H4 (cell line): ENCODE results near the gene TNNC1. TPM values are rescaled to one million over a fixed set of nuclear protein-coding genes. Genes with fewer than 3 reads are reported as not detected.

Source experiments
- DNase-seq: peaks from one replicate; pipeline ENCODE4 v3.0.0-alpha.2; 2015; ENCODE audit warnings: low spot score
- total RNA-seq: library from RNA; depleted of rRNA; stranded (reverse); fragments of >200 nt; shearing (Covaris generic); gene quantifications from 2 replicates; pipeline ENCODE4 v1.2.3, GENCODE V29; 2014

Gene TNNC1
- total RNA-seq, 1 experiment from 2014 or later, result 1.3 TPM

DNA sequence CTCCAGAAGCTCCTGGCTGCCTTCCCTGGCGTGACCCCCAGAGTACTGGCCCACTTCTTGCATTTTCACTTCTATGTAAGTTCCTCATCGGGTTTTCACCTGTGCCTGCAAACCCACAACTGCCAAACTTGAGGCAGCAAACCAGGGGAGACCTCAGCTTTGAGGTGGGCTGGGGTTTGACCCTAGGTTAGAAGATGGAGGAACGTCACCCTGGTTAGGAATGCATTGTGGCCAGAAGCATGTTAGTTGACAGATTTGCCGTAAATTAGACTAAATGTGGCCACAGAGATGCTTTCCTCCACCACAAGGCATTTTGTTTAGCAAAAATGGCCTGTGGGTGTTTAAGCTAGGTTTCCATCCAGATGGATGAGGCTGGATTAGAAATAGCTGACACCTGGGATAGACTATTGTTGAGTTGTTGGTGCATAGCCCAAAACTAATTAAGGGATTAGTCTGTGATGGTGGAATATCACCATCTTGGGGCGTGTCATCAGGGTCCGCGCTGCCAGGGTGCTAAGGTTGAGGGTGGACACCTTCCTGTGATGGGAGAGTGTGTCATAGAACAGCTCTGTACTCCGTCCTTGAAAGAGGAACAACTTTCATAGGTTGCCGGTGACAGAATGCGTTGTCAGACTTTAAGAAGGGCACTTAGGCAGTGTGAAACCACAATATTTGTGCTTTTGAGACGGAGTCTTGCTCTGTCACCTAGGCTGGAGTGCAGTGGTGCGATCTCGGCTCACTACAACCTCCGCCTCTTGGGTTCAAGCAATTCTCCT lies 5.1 kb upstream of the TNNC1 start:
- DNase-seq, result no peak

GRCh38 chr3:52458031-52458760 lies 4.4 kb upstream of the TNNC1 start:
- no peak for DNase-seq

DNA sequence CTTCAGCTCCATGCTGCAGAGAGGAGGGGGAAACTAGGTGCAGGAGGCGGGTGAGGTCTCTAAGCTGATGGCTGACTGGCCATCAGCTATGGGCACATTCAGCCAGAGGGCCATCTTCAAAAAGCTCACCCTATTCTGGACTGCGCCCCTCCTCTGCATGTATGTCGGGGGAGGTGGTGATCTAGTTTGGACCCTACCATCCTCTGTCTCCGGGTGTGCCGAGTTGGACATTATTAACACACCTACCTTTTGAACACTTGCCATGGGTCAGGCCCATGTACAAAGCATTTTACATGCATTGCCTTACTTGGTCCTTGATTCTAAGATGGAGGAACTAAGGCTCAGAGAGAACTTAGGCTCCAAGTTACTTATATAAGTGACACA lies 3.0 kb upstream of the TNNC1 start:
- DNase-seq, result no peak

DNA sequence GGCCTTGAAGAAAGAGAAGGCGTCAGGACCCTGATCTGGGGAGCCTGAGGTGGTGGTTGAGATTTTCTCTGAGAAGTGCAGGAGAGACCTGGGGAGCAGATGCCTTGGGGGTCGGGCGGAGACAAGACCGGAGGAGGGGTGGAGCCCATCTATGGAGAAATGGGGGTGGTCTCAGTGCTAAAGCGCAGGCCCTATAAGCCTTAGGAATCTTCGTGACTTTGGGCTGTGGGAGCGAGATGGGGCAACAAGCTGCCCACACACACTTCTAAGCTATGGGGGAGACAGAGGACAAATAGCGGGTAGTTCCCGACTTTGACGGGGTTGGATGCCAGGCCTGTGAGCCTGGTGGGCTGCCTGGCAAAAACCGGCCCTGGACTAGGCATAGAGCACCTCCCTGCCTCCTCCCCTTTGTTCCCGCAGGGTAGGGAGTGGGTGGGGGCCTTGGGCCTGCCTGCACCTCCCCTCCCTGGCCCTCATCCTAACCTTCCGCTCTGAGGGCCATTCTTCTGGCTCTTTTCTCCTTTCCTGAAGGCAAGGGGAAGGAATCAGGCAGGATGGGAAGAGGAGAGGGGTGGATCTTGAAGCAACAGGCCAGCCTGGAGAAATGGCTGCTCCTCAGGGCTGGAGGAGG lies 2.4 kb upstream of the TNNC1 start:
- DNase-seq, result no peak

DNA sequence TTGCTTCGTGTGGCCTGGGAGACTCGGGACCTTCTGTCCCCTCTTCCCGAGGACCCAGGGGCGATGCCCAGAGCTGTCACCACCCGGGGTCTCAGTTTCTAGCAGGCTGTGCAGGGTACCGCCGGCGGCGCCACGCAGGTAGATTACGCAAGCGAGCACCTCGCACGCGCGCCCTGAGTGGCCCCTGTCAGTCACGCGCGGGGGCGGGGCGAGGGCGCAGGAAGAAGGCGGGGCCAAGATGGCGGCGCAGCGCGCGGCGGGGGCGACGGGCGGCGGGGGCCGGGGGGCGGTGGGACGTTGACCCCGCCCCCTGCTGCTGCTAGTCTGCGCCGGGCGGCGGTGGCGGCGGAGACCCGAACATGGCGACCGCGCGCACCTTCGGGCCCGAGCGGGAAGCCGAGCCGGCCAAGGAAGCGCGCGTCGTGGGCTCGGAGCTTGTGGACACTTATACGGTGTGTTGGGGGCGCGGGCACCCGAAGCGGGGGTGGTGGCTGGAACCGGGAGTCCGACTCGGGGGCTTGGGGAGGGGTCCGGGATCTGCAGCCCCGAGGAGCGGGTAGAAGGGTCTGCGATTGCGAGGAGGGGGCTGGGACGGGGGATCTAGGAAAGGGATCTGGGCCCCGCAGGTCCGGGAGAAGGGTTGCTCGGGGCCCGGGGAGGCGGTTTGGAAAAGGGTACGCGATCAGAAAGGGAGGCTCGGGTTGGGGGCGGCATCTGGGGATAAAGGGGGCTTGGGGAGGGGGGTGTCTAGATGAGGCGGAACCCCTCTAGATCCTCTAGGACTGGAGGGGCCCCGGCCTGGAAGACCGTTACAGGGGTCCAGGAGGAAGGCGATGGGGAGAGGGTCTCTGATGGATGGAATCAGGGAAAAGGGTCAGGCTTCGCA lies 1.7 kb upstream of the TNNC1 start, which contains the start of gene NISCH:
NISCH (plus strand) TSS at position 322 of the 886 bp plus-strand sequence; CDS start at position 360, 38 bp downstream.
- DNase-seq, result peak; percentile 47

GRCh38 chr3:52454938-52455282 lies 1.1 kb upstream of the TNNC1 start:
- DNase-seq, result no peak

DNA sequence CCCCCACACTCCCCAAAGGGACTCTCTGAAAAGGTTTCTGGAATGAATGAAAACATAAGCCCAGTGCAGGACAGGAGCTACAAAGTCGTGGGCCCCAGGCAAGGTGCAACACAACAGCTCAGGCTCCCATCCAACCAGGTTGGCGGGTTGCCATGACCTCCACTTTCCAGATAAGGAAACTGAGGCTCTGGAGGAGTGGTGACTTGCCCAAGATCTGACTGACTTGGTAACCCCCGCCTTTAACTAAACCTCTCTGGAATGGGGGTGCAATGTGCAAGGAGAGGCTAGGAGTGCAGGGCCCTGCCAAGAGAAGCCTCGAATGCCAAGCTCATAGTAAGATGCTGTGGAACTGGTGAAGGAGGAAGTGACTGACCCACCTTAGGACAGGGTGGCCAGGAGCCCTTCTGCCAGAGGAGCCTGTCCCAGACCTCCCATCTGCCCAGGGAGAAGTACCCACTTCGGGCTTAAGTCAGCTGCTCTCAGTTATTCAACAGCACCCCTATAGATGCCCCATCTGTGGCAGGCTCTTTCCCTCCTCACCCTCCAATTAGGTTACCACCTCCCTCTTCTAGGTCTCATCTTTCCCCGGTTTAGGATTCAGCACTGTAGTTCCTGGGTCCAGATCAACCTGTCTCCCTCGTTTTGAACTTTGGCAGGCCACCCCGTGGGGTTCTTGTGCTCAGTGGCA lies 553 bp upstream of the TNNC1 start:
- no peak for DNase-seq

GRCh38 chr3:52452570-52453221 lies 1.1 kb downstream of the TNNC1 start:
- DNase-seq, result no peak

GRCh38 chr3:52452126-52452525 lies 1.7 kb downstream of the TNNC1 start:
- no peak for DNase-seq

DNA sequence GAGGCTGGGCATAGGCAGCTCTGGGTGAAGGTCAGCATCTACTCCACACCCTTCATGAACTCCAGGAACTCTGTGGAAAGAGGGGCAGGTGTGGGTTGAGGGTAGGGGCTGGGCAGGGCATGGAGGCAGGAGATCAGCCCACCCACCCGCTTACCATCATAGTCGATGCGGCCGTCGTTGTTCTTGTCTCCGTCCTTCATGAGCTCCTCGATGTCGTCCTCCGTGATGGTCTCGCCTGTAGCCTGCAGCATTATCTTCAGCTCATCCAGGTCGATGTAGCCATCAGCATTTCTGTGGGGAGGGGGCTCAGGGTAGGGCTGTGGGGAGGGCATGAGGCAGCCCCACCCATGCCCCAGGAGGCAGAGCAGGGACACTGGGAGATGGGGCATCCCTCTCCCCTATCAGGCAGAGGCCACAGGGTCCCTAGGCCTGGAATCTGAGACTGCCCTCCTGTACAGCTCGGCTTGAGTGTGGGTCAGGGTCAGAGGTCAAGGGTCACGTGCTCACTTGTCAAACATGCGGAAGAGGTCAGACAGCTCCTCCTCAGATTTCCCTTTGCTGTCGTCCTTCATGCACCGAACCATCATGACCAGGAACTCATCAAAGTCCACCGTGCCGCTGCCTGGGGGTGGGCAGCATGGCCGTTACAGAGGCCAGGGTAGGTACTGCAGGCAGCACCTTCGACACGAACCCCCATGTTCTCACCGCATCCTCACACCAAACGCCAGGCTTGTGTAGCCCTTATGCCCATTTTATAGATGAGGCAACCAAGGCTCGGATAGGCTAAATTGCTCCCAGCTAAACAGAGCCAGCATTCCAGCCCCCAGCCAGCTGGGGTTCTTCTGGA lies 2.4 kb downstream of the TNNC1 start:
- no peak for DNase-seq

GRCh38 chr3:52450489-52451236 lies 3.2 kb downstream of the TNNC1 start:
- no peak for DNase-seq

DNA sequence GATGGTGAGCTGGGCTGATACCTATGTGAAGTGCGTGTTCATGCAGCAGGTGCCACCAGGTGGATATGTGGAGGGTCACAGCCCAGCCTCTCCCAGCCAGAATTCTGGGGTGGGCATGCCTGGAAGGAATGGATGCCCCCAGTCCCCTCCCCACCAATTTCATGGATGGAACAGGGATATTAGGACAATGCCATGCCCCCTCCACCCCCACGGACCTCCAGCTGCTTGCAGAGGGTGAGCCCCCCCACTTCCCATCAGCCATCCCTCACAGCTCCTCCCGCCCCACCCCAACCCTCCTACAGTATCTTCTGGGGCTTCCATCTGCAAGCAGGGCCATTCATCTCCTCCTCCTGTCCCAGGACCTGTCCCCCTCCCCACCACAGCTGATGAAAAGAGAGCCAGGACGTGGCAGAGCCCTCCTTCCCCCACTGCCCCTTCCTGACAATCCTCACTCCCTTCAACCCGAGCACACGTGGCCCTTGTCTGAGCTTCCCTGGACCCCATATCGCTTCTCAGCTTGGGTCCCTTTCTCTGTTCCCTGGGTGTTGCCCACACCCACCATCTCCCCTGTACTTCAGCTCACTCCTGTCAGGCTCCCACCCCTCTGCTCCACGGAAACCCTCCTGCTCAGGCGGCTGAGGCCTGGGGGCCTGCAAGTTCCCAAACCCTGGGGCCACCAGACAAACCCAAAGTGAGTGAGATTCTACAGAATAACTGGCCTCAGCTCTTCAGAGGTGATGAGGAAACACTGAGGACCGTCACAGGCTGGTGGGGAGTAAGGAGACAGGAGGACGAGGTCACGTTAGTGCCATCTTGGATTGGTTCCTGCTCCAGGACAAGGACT lies 6.1 kb downstream of the TNNC1 start:
- no peak for DNase-seq

DNA sequence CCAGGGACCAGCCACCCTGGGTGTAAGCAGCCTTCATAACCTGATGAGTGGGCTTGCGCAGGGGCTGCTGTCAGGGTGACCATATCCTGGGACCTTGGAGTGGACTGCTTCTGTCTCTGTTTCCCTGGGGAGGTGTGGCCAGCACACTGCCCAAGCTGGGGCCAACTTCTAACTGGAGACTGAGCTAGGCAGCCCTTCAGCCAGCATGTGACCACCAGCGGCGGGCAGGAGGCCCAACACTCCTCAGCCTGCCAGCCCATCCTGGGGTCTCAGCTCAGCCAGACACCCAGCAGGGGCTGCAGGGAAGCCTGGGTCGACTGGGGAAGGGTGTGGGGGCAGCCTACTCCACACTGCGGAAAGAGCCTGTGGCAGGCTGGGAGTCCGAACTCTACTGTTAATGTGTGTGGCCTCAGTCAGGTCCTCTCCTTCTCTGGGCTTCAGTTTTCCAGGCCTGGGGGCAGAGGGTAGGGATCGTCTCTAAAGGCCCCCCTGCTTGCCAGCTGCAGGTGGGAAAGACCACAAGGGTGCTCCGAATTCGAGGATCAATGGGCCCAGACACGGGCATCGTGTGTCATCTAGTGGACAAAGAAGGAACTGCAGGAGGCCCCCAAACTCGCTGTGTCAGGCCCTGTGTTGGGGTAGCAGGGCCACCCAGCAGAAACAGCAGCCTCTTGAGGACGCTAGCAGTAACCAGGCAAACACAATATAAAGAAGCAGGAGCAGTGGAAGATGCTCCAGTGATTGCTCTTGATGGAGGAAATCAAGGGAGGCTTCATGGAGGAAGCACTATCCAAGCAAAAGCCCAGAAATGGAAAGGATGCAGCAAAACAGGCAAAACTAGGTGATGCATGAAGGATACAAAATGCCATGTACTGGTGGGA lies 7.0 kb downstream of the TNNC1 start:
- DNase-seq, result no peak

DNA sequence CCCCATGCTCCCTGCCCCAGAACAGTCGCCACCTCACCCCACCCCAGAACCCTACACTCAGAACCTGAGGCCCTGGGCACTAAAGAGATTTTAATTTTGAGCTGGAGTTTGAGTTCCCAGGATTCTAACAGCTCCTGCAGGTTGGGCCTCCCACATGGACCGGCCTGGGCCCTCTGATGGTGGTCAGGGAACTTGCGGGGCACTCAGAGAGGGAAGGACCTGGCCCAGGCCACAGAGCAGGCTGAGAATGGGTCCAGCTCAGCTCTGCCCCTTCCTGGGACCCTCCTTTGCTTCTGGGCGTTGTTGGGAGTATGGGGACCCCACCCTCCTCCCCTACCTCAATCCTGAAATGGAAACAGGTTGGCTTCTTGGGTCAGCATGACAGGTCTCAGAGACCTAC lies 7.8 kb downstream of the TNNC1 start:
- no peak for DNase-seq

GRCh38 chr3:52444860-52445793 lies 8.7 kb downstream of the TNNC1 start, which contains the start of gene SEMA3G:
SEMA3G (minus strand) TSS chr3:52445103; CDS start chr3:52445027, 76 bp downstream.
- DNase-seq, result peak; percentile 58
